Endothelial cell (in vitro differentiated cells): Measurements from ENCODE around the gene ZNF335. TPM values are rescaled to one million over a fixed set of nuclear protein-coding genes. Genes with fewer than 3 reads are reported as not detected.

Experiments
- DNase-seq: peaks from one replicate; pipeline ENCODE4 v3.0.0; 2021; ENCODE audit warnings: low spot score
- H3K27ac Mint-ChIP-seq: one replicate; pipeline ENCODE4 v1.8.0; 2021; ENCODE audit warnings: mixed read lengths, inconsistent platforms; ENCODE audit not compliant: unreplicated experiment
- H3K27me3 Mint-ChIP-seq: one replicate; pipeline ENCODE4 v1.8.0; 2021; ENCODE audit warnings: mild to moderate bottlenecking, moderate library complexity, mixed read lengths, inconsistent platforms; ENCODE audit not compliant: unreplicated experiment
- H3K36me3 Mint-ChIP-seq: one replicate; pipeline ENCODE4 v1.8.0; 2021; ENCODE audit warnings: mild to moderate bottlenecking, low read depth, mixed read lengths, inconsistent platforms; ENCODE audit not compliant: unreplicated experiment
- H3K4me1 Mint-ChIP-seq: one replicate; pipeline ENCODE4 v1.8.0; 2021; ENCODE audit warnings: mild to moderate bottlenecking, mixed read lengths, inconsistent platforms; ENCODE audit not compliant: unreplicated experiment
- H3K4me3 Mint-ChIP-seq: one replicate; pipeline ENCODE4 v1.8.0; 2021; ENCODE audit warnings: mild to moderate bottlenecking, mixed read lengths, inconsistent platforms; ENCODE audit not compliant: unreplicated experiment
- H3K9me3 Mint-ChIP-seq: one replicate; pipeline ENCODE4 v1.8.0; 2021; ENCODE audit warnings: mixed read lengths, inconsistent platforms; ENCODE audit not compliant: unreplicated experiment
- CTCF ChIP-seq: fragments of 200-600 bp; sonication (generic); IDR thresholded peaks from one replicate; pipeline ENCODE4 v1.5.0; 2021; ENCODE audit warnings: antibody characterized with exemption; ENCODE audit not compliant: unreplicated experiment
- total RNA-seq: library from RNA; stranded (reverse); fragmentation: NEBNext Ultra II Directional; extraction: Animal tissue kit (Norgen Biotek cat#: 25700); gene quantifications from one replicate; pipeline ENCODE4 v1.2.1, GENCODE V29; 2021; ENCODE audit not compliant: unreplicated experiment

The ZNF335 gene
- total RNA-seq, 1 donor from 2014 or later = 22.9 TPM

- H3K36me3 Mint-ChIP-seq = peaks cover 33% of the 10 kb centered on the region
- no peaks in the 10 kb centered on the region for H3K9me3 Mint-ChIP-seq
- DNase-seq = no peak
- H3K27me3 Mint-ChIP-seq = peaks cover 4% of the 10 kb centered on the region
- no peak for TF ChIP-seq CTCF
- peaks cover 16% of the 10 kb centered on the region for H3K4me1 Mint-ChIP-seq
- no peak overlapping the region for H3K4me3 Mint-ChIP-seq
- H3K27ac Mint-ChIP-seq = no peak overlapping the region
Measured at GRCh38 chr20:45940053-45940452, 31.9 kb downstream of the ZNF335 start.

- H3K36me3 Mint-ChIP-seq = peaks cover 21% of the 10 kb centered on the region
- no peak for TF ChIP-seq CTCF
- no peaks in the 10 kb centered on the region for H3K9me3 Mint-ChIP-seq
- H3K4me1 Mint-ChIP-seq = peaks cover 16% of the 10 kb centered on the region
- H3K27ac Mint-ChIP-seq = peak overlapping the region; percentile 80
- H3K27me3 Mint-ChIP-seq = peaks cover 5% of the 10 kb centered on the region
- no peak for DNase-seq
- peak overlapping the region; percentile 52 for H3K4me3 Mint-ChIP-seq
Measured at GRCh38 chr20:45938727-45939438, 33.1 kb downstream of the ZNF335 start.

- Mint-ChIP-seq H3K9me3 (no peaks in the 10 kb centered on the region), H3K27ac (peak overlapping the region; percentile 80), H3K4me1 (peaks cover 20% of the 10 kb centered on the region), H3K27me3 (peaks cover 9% of the 10 kb centered on the region), H3K36me3 (peaks cover 20% of the 10 kb centered on the region), H3K4me3 (peak overlapping the region; percentile 47)
- TF ChIP-seq CTCF = no peak
- DNase-seq = no peak
Measured at GRCh38 chr20:45937765-45938164, 34.2 kb downstream of the ZNF335 start.

GRCh38 chr20:45935416-45936046 lies 36.5 kb downstream of the ZNF335 start:
- Mint-ChIP-seq H3K27ac (peak overlapping the region; percentile 99), H3K27me3 (peaks cover 9% of the 10 kb centered on the region), H3K4me1 (peaks cover 20% of the 10 kb centered on the region), H3K9me3 (no peaks in the 10 kb centered on the region), H3K36me3 (peaks cover 20% of the 10 kb centered on the region), H3K4me3 (peak overlapping the region; percentile 98)
- no peak for DNase-seq
- TF ChIP-seq CTCF = no peak
